Astrocyte (in vitro differentiated cells and primary cell): Measurements from ENCODE around the gene TREML1. TPM values are rescaled to one million over a fixed set of nuclear protein-coding genes. Genes with fewer than 3 reads are reported as not detected.

Source experiments
- DNase-seq: peaks from one replicate; pipeline ENCODE4 v3.0.0-alpha.2; 2010; ENCODE audit warnings: low read depth
- FAIRE-seq: peaks from 2 replicates; lab custom pipeline; 2011; peaks lifted over from hg19 to GRCh38; lab: Jason Lieb, UNC
- H2AFZ ChIP-seq: 2 replicates; pipeline ENCODE4 v1.6.0; 2012; ENCODE audit warnings: low read depth, low read length, inconsistent platforms
- H3K27ac ChIP-seq: 2 replicates; pipeline ENCODE4 v1.5.1; 2011; ENCODE audit warnings: low read depth, low read length, inconsistent platforms
- H3K27me3 ChIP-seq: 2 replicates; pipeline ENCODE4 v1.6.0; 2011; ENCODE audit warnings: low read length, inconsistent platforms; ENCODE audit not compliant: insufficient read depth
- H3K36me3 ChIP-seq: 2 replicates; pipeline ENCODE4 v1.5.1; 2011; ENCODE audit warnings: low read length, inconsistent platforms; ENCODE audit not compliant: insufficient read depth
- H3K4me1 ChIP-seq: 2 replicates; pipeline ENCODE4 v1.5.1; 2011; ENCODE audit warnings: low read length, inconsistent platforms; ENCODE audit not compliant: insufficient read depth
- H3K4me2 ChIP-seq: 2 replicates; pipeline ENCODE4 v1.6.0; 2012; ENCODE audit warnings: low read length, inconsistent platforms
- H3K4me3 ChIP-seq: 2 replicates; pipeline ENCODE4 v1.5.1; 2011; ENCODE audit warnings: low read depth, mild to moderate bottlenecking, low read length, inconsistent platforms; ENCODE audit not compliant: insufficient read depth
- H3K79me2 ChIP-seq: 2 replicates; pipeline ENCODE4 v1.6.0; 2012; ENCODE audit warnings: mild to moderate bottlenecking, low read length, inconsistent platforms; ENCODE audit not compliant: insufficient read depth
- H3K9ac ChIP-seq: 2 replicates; pipeline ENCODE4 v1.6.0; 2012; ENCODE audit warnings: mild to moderate bottlenecking, low read length, inconsistent platforms
- H3K9me3 ChIP-seq: 2 replicates; pipeline ENCODE4 v1.5.1; 2012; ENCODE audit warnings: low read depth, mild to moderate bottlenecking, low read length, inconsistent platforms; ENCODE audit not compliant: insufficient read depth
- H4K20me1 ChIP-seq: 2 replicates; pipeline ENCODE4 v1.6.0; 2012; ENCODE audit warnings: low read length, inconsistent platforms; ENCODE audit not compliant: insufficient read depth
- H3K27ac Mint-ChIP-seq: one replicate; pipeline ENCODE4 v1.8.0; 2021; ENCODE audit warnings: mild to moderate bottlenecking, mixed read lengths; ENCODE audit not compliant: unreplicated experiment
- H3K27me3 Mint-ChIP-seq: one replicate; pipeline ENCODE4 v1.8.0; 2021; ENCODE audit warnings: low read depth, mixed read lengths; ENCODE audit not compliant: unreplicated experiment
- H3K36me3 Mint-ChIP-seq: one replicate; pipeline ENCODE4 v1.8.0; 2021; ENCODE audit warnings: low read depth, mixed read lengths; ENCODE audit not compliant: unreplicated experiment
- H3K4me1 Mint-ChIP-seq: one replicate; pipeline ENCODE4 v1.8.0; 2021; ENCODE audit warnings: low read depth, mixed read lengths; ENCODE audit not compliant: unreplicated experiment
- H3K4me3 Mint-ChIP-seq: one replicate; pipeline ENCODE4 v1.8.0; 2021; ENCODE audit warnings: mild to moderate bottlenecking, moderate library complexity, mixed read lengths; ENCODE audit not compliant: unreplicated experiment
- H3K9me3 Mint-ChIP-seq: one replicate; pipeline ENCODE4 v1.8.0; 2021; ENCODE audit warnings: mild to moderate bottlenecking, mixed read lengths; ENCODE audit not compliant: unreplicated experiment
- EZH2 ChIP-seq: IDR thresholded peaks from 2 replicates; pipeline ENCODE4 v1.6.1; 2012; ENCODE audit warnings: mild to moderate bottlenecking, low read length, inconsistent platforms; ENCODE audit not compliant: insufficient read depth
- total RNA-seq: library from RNA; stranded (reverse); gene quantifications from 2 replicates; pipeline ENCODE4 v1.2.1, GENCODE V29; 2021
- TF ChIP-seq, protein P1 (sequence below): IDR thresholded peaks from 2 replicates; pipeline ENCODE4 v1.5.1; 2011; ENCODE audit warnings: low read depth, mild to moderate bottlenecking, inconsistent platforms, low read length, moderate library complexity; ENCODE audit not compliant: insufficient read depth

The TREML1 gene
- total RNA-seq, 1 donor from 2014 or later: not detected

- Histone ChIP-seq H3K79me2 (no peaks in the 10 kb centered on the region), H4K20me1 (no peaks in the 10 kb centered on the region), H2AFZ (no peak overlapping the region), H3K9me3 (no peaks in the 10 kb centered on the region), H3K27me3 (no peaks in the 10 kb centered on the region), H3K9ac (no peak overlapping the region), H3K27ac (no peak overlapping the region), H3K36me3 (no peaks in the 10 kb centered on the region), H3K4me2 (no peak overlapping the region), H3K4me1 (no peaks in the 10 kb centered on the region), H3K4me3 (no peak overlapping the region)
- no peaks in the 10 kb centered on the region for H3K4me1 Mint-ChIP-seq
- peaks cover 20% of the 10 kb centered on the region for H3K27me3 Mint-ChIP-seq
- FAIRE-seq: no peak
- no peak overlapping the region for H3K27ac Mint-ChIP-seq
- no peak overlapping the region for H3K4me3 Mint-ChIP-seq
- H3K36me3 Mint-ChIP-seq: no peaks in the 10 kb centered on the region
- TF ChIP-seq, protein P1, sequence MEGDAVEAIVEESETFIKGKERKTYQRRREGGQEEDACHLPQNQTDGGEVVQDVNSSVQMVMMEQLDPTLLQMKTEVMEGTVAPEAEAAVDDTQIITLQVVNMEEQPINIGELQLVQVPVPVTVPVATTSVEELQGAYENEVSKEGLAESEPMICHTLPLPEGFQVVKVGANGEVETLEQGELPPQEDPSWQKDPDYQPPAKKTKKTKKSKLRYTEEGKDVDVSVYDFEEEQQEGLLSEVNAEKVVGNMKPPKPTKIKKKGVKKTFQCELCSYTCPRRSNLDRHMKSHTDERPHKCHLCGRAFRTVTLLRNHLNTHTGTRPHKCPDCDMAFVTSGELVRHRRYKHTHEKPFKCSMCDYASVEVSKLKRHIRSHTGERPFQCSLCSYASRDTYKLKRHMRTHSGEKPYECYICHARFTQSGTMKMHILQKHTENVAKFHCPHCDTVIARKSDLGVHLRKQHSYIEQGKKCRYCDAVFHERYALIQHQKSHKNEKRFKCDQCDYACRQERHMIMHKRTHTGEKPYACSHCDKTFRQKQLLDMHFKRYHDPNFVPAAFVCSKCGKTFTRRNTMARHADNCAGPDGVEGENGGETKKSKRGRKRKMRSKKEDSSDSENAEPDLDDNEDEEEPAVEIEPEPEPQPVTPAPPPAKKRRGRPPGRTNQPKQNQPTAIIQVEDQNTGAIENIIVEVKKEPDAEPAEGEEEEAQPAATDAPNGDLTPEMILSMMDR: no peak
- no peak for TF ChIP-seq EZH2
- H3K9me3 Mint-ChIP-seq: no peaks in the 10 kb centered on the region
- DNase-seq: no peak
These were observed 10.5 kb upstream of the TREML1 start for GRCh38 chr6:41164551-41165120.

DNA sequence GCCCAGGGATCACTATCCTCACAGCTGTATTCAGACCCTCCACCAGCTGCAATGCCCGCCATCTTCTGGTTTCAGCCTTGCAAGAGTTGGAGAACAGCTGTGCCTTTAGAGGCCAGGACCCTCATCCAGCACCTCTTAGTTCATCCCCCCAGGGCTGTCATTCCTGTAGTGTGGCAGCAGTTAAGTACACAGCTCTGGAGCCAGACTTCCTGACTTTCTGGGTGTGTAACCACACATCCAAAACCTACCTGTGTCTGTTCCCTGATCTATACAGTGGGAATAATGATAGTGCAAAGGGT is 9.2 kb upstream of the TREML1 start:
- no peaks in the 10 kb centered on the region for H3K36me3 ChIP-seq
- TF ChIP-seq, protein P1: no peak
- no peak for TF ChIP-seq EZH2
- peaks cover 27% of the 10 kb centered on the region for H3K27me3 Mint-ChIP-seq
- no peaks in the 10 kb centered on the region for H4K20me1 ChIP-seq
- H3K4me3 Mint-ChIP-seq: no peak overlapping the region
- no peaks in the 10 kb centered on the region for H3K36me3 Mint-ChIP-seq
- no peak overlapping the region for H3K4me3 ChIP-seq
- H3K4me1 Mint-ChIP-seq: no peaks in the 10 kb centered on the region
- H3K4me2 ChIP-seq: no peak overlapping the region
- no peak for FAIRE-seq
- no peaks in the 10 kb centered on the region for H3K27me3 ChIP-seq
- no peaks in the 10 kb centered on the region for H3K4me1 ChIP-seq
- no peak overlapping the region for H3K27ac ChIP-seq
- no peaks in the 10 kb centered on the region for H3K79me2 ChIP-seq
- H3K9me3 ChIP-seq: no peaks in the 10 kb centered on the region
- H3K9ac ChIP-seq: no peak overlapping the region
- no peak overlapping the region for H2AFZ ChIP-seq
- H3K27ac Mint-ChIP-seq: no peak overlapping the region
- no peak for DNase-seq
- no peaks in the 10 kb centered on the region for H3K9me3 Mint-ChIP-seq

DNA sequence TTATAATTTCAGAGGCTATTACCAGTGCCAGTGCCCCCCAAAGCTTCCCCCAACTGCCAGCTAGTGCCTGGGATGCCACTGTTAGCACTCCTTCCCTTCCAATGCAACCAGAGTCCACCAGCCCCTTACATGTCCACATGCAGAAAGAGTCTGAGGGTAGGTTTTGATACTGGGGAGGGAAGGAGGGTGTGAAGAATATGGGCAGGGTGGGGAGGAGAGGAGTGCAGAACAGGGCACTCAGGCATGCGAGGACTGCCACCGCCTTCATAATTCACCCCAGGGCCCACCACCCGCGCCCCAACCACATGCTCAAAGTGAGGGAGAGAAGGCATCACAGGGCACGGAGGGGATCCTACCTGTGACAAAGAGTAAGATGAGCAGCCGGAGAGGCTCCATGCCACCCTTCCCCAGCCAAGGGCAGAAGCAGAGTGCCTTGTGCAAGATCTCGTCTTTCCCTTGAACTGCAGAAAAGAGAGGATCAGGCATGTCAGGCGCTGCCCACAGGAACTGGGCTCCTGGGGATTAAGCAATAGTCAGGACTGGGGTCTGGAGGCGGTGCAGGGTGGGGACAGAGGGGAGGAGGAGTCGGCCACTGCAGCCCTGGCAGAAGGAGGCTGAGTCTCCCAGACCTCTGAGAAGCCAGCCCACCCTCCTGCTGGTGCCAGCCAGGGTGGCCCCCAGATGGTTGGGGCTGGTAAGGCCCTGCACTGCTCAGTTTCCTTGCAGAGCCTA is 8.7 kb upstream of the TREML1 start, which contains the start of gene TREM2:
TSS of gene TREM2 (minus strand) at position 430 of the 732 bp plus-strand sequence. CDS start at position 396, 34 bp downstream.
- no peaks in the 10 kb centered on the region for H3K79me2 ChIP-seq
- TF ChIP-seq, protein P1: no peak
- no peak for TF ChIP-seq EZH2

More for the DNA sequence above, 8.7 kb upstream of the TREML1 start, which contains the start of gene TREM2:
- Histone ChIP-seq H2AFZ (no peak within 1 kb of the TSS), H3K4me3 (no peak within 1 kb of the TSS), H3K4me1 (no peaks in the 10 kb centered on the region), H3K36me3 (no peaks in the 10 kb centered on the region), H4K20me1 (no peaks in the 10 kb centered on the region), H3K4me2 (no peak within 1 kb of the TSS), H3K27me3 (no peaks in the 10 kb centered on the region), H3K9ac (no peak within 1 kb of the TSS), H3K27ac (no peak within 1 kb of the TSS), H3K9me3 (no peaks in the 10 kb centered on the region)
- peaks cover 3% of the 10 kb centered on the region for H3K36me3 Mint-ChIP-seq
- no peak within 1 kb of the TSS for H3K4me3 Mint-ChIP-seq
- no peaks in the 10 kb centered on the region for H3K4me1 Mint-ChIP-seq
- H3K27me3 Mint-ChIP-seq: peaks cover 32% of the 10 kb centered on the region
- no peak within 1 kb of the TSS for H3K27ac Mint-ChIP-seq
- H3K9me3 Mint-ChIP-seq: no peaks in the 10 kb centered on the region
- FAIRE-seq: no peak
- DNase-seq: no peak
